ENCODE data around the gene PRAMEF26. TPM values are rescaled to one million over a fixed set of nuclear protein-coding genes. Genes with fewer than 3 reads are reported as not detected.
"Not testable (repeated sequence)": the region's sequence is repeated elsewhere in the genome, so short reads cannot be mapped to it uniquely, and the experiment has no call there.

PRAMEF26 gene
- polyA plus RNA-seq (2013, experiment 1 of 2), result not detected
- polyA plus RNA-seq (2013, experiment 2 of 2), result not detected

DNA sequence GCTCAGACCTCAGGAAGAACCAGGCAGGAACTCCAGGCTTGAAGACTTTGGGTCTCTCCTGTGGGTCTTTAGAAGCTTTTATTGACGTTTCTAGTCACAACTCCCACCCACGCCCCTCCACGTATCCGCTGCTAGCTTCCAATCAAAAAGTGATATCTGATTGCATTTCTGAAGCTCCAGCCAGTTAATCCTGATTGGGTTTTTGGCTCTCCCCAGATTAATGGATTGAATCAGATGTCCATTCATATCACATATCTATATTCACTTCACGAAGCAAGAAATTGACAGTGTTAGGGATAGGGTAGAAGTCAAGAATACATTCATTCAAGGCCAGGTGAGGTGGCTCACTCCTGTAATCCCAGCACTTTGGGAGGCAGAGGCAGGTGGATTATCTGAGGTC, at the start of gene PRAMEF26:
Gene PRAMEF26, minus strand, starts transcription at position 101 of the 400 bp plus-strand sequence. CDS start 2,914 bp downstream, outside the sequence.
- H3K27ac ChIP-seq (ENCODE audit: low read depth, low read length, severe bottlenecking); H3K4me3 ChIP-seq (ENCODE audit: extremely low read depth, insufficient read depth, low read length, poor library complexity, severe bottlenecking); H3K4me1 ChIP-seq (ENCODE audit: control insufficient read depth, insufficient read depth, low read length, poor library complexity, severe bottlenecking); H3K9me3 ChIP-seq (ENCODE audit: control insufficient read depth, low read length); H3K36me3 ChIP-seq (ENCODE audit: control insufficient read depth, insufficient read depth, low read length): not testable (repeated sequence)
- no CpG with 5 or more reads among the region's 5 CpGs for WGBS, 2 experiments (ENCODE audit: insufficient coverage in 2 of 2)

- H3K27ac ChIP-seq (ENCODE audit: low read depth, low read length, severe bottlenecking); H3K4me1 ChIP-seq (ENCODE audit: control insufficient read depth, insufficient read depth, low read length, poor library complexity, severe bottlenecking); H3K9me3 ChIP-seq (ENCODE audit: control insufficient read depth, low read length); H3K36me3 ChIP-seq (ENCODE audit: control insufficient read depth, insufficient read depth, low read length); H3K4me3 ChIP-seq (ENCODE audit: extremely low read depth, insufficient read depth, low read length, poor library complexity, severe bottlenecking): not testable (repeated sequence)
- no CpG with 5 or more reads among the region's 5 CpGs for WGBS, 2 experiments (ENCODE audit: insufficient coverage in 2 of 2)
Observed at GRCh38 chr1:13201309-13201708, 45.5 kb upstream of the PRAMEF26 start, which contains the start of gene PRAMEF13. TSS of gene PRAMEF13 (minus strand) at chr1:13201409. CDS start at chr1:13199589, 1,820 bp downstream.

- not testable (repeated sequence) for H3K4me1 ChIP-seq (ENCODE audit: control insufficient read depth, insufficient read depth, low read length, poor library complexity, severe bottlenecking); H3K36me3 ChIP-seq (ENCODE audit: control insufficient read depth, insufficient read depth, low read length); H3K27ac ChIP-seq (ENCODE audit: low read depth, low read length, severe bottlenecking); H3K4me3 ChIP-seq (ENCODE audit: extremely low read depth, insufficient read depth, low read length, poor library complexity, severe bottlenecking); H3K9me3 ChIP-seq (ENCODE audit: control insufficient read depth, low read length)
- WGBS, 2 experiments (ENCODE audit: insufficient coverage in 2 of 2), result no CpG with 5 or more reads among the region's 2 CpGs
Observed at GRCh38 chr1:13171548-13171947, 15.7 kb upstream of the PRAMEF26 start, which contains the start of gene PRAMEF9. TSS of gene PRAMEF9 (plus strand) at chr1:13171848. CDS start at chr1:13175281, 3,433 bp downstream.

DNA sequence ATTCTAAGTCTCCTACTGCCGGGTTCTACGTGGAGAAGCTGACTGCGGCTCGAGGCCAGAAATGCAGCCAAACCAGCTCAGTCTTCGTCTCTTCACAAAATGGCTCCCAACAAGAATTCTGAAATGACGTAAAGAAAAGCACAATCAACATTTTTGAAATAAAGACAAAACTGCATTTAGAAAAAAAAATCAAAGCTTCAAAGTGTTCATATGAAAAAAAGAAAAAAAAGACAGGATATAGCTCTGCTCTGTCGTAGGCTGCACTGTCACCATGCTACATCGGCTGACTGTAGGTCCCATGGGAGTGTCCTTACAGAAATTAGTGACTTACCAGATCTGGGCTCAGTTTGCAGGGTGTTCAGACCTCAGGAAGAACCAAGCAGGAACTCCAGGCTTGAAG, 9.7 kb upstream of the PRAMEF26 start, which contains the start of gene HNRNPCL4:
Gene HNRNPCL4, minus strand, starts transcription at position 101 of the 400 bp plus-strand sequence. CDS start 164 bp downstream, outside the sequence.
- not testable (repeated sequence) for H3K4me1 ChIP-seq (ENCODE audit: control insufficient read depth, insufficient read depth, low read length, poor library complexity, severe bottlenecking); H3K36me3 ChIP-seq (ENCODE audit: control insufficient read depth, insufficient read depth, low read length); H3K4me3 ChIP-seq (ENCODE audit: extremely low read depth, insufficient read depth, low read length, poor library complexity, severe bottlenecking); H3K27ac ChIP-seq (ENCODE audit: low read depth, low read length, severe bottlenecking); H3K9me3 ChIP-seq (ENCODE audit: control insufficient read depth, low read length)
- no CpG with 5 or more reads among the region's 8 CpGs for WGBS, 2 experiments (ENCODE audit: insufficient coverage in 2 of 2)

DNA sequence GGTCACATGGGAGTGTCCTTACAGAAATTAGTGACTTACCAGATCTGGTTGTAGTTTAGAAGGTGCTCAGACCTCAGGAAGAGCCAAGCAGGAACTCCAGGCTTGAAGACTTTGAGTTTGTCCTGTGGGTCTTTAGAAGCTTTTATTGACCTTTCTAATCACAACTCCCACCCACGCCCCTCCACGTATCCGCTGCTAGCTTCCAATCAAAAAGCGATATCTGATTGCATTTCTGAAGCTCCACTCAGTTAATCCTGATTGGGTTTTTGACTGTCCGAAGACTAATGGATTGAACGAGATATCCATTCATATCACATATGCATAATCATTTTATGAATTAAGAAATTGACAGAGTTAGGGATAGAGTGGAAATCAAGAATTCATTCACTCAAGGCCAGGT, 39.1 kb downstream of the PRAMEF26 start, which contains the start of gene HNRNPCL2:
Gene HNRNPCL2, minus strand, starts transcription at position 101 of the 400 bp plus-strand sequence. CDS start 454 bp downstream, outside the sequence.
- peaks cover 55% of the 10 kb centered on the region for H3K9me3 ChIP-seq (ENCODE audit: control insufficient read depth, low read length)
- not testable (repeated sequence) for H3K27ac ChIP-seq (ENCODE audit: low read depth, low read length, severe bottlenecking); H3K4me3 ChIP-seq (ENCODE audit: extremely low read depth, insufficient read depth, low read length, poor library complexity, severe bottlenecking); H3K36me3 ChIP-seq (ENCODE audit: control insufficient read depth, insufficient read depth, low read length); H3K4me1 ChIP-seq (ENCODE audit: control insufficient read depth, insufficient read depth, low read length, poor library complexity, severe bottlenecking)
- no CpG with 5 or more reads among the region's 6 CpGs for WGBS, 2 experiments (ENCODE audit: insufficient coverage in 2 of 2)
